HG02798 (cell line): ENCODE measurements around the gene COL13A1.

Experiments
- ATAC-seq: cut with Tn5 transposase; IDR thresholded peaks from one replicate; pipeline ENCODE4 v1.9.1; 2021; ENCODE audit warnings: mild to moderate bottlenecking; ENCODE audit not compliant: unreplicated experiment, poor library complexity

COL13A1 gene

DNA sequence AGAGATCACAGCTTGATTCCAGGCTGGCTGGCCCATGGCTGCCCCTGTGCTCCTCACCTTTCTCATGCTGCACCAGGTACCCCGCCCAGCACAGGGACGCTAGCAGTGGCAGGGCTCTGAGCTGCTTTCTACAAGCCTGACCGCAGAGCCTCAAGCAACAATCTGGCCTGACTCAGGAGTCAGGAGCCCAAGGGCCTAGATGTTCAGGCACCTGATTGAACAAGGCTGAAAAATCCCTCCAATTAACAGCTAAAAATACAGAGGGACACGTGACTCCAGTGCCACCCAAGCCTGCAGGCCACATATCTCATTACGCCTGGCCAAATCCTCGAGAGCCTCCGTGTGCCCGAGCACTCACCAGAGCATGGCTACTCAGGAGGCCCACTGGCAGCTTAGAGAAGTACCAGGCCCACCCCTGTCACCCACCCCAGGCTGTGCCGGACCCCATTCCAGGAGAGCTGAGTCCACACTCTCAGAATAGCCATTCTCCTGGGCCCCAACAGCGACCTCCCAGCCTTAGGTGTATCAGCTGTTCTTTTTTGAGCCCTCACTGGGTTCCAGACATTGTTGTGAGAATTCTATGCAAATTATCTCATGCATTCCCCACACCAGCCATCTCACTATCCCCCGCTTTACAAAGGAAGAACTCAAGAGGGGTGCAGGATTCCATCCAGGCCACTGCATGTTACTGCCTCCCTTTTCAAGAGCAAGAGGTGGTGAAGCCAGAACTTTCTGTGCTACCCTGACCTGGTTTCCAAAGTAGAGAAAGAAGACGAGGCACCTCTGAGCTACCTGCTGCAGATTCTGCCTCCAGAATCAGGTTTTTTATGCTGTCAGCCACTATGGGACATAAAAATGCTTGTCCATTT is 98.3 kb downstream of the COL13A1 start:
- no peak for ATAC-seq

DNA sequence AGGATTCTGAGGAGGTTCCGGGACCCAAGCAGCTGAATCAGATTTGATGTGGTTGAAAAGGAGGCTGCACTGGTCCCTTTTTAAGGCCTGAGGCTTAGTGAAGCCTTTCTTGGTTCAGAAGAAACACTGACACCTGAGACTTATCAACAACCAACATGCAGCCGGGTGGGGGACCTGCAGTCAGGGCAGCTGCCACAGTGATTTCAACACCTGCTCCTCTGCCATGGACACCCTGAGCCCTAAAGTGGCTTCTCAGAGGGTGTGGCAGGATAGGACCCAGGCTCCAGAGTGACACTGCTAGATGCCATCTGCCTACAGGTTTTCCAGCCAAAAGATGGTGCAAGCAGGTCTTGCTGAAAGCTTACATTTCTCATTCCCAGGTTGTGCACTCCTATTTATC is 99.3 kb downstream of the COL13A1 start:
- ATAC-seq, result no peak

- no peak for ATAC-seq
Measured at GRCh38 chr10:69901628-69902505, 100.2 kb downstream of the COL13A1 start.

- ATAC-seq, result no peak
Measured at GRCh38 chr10:69902835-69903535, 101.3 kb downstream of the COL13A1 start.

DNA sequence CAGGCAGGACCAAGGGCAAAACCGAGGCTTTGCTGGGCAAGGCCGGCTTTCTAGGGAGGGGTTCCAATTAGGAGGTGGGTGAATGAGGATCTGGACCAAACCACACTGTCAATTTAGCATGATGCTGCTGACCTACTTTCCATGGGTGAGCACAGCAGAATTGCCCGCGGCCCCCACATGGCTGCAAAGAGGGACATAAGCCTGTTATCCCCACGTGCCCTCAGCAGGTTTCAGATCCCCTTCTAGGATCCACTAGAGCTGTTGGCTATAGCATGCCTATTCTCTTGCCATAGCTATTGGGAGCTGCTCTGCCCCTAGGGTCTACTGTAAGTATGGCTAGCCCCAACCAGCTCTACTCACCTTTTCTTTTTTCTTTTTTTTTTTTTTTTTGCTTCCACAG is 102.8 kb downstream of the COL13A1 start:
- ATAC-seq, result no peak

GRCh38 chr10:69906425-69906824 is 104.7 kb downstream of the COL13A1 start:
- ATAC-seq, result no peak

- ATAC-seq, result no peak
Measured at GRCh38 chr10:69907517-69907916, 105.8 kb downstream of the COL13A1 start.

GRCh38 chr10:69908124-69908523 is 106.4 kb downstream of the COL13A1 start:
- ATAC-seq, result no peak

DNA sequence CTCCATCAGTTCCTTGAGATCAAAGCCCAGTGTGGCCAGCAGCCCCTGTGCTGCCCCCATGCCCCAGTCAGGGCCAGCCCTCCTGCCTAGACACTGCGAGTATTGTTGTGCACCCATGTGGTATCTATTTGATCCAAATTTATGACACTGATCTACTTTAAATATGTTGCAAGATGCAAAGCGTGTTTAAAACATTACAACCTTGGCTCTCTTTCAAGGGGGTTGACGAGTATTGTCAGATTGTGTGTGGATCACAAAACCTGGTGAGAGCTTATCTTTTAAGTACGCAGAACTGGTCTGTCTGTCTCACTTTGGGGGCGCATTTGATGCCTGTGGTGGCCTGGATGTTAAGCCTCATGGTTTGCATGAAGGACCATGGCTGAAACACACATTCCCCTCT is 108.9 kb downstream of the COL13A1 start:
- ATAC-seq, result no peak

GRCh38 chr10:69911613-69912528 is 110.2 kb downstream of the COL13A1 start:
- no peak for ATAC-seq

GRCh38 chr10:69912589-69912988 is 110.9 kb downstream of the COL13A1 start:
- ATAC-seq, result no peak

GRCh38 chr10:69913606-69914382 is 112.1 kb downstream of the COL13A1 start:
- ATAC-seq, result no peak

GRCh38 chr10:69914398-69915214 is 112.9 kb downstream of the COL13A1 start:
- peak; percentile 56 for ATAC-seq

DNA sequence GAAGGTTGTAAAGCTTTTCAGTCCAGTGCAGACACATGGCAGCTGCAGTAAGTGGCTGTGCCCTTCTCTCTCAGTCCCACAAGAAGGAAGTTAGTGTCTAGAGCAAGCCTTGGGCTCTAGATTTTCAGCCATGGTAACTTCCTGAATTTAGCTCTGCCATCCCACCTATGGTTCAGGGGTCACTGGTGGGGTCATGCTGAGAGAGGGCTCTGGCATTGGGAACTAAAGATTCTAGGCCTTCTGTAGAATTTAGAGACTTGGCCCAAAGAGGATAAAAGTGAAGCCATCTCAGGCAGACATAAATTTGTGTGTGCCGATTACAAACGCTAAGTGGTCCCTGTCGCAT is 113.5 kb downstream of the COL13A1 start:
- ATAC-seq, result no peak

- ATAC-seq, result no peak
Measured at GRCh38 chr10:69916118-69916517, 114.4 kb downstream of the COL13A1 start.

DNA sequence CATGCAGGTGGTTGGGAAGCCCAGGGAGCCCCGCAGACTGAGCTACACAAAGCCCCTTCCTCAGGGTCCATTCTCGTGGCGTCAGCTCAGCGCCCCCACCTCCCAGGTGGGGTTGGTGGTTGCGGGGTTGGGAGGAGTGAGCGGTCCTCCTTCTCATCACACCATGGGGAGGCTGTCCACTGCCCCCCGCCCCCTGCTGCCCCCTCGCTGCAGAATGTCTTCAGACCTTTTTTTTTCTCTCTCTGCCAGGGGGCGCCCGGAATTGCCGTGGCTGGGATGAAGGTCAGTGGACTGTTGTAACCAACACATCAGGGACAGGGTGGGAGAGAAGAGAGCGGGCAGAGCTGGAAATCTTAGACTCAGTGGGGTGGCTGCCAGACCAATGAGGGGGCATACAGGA is 116.3 kb downstream of the COL13A1 start:
- ATAC-seq, result no peak

- no peak for ATAC-seq
Measured at GRCh38 chr10:69919250-69919649, 117.5 kb downstream of the COL13A1 start.

DNA sequence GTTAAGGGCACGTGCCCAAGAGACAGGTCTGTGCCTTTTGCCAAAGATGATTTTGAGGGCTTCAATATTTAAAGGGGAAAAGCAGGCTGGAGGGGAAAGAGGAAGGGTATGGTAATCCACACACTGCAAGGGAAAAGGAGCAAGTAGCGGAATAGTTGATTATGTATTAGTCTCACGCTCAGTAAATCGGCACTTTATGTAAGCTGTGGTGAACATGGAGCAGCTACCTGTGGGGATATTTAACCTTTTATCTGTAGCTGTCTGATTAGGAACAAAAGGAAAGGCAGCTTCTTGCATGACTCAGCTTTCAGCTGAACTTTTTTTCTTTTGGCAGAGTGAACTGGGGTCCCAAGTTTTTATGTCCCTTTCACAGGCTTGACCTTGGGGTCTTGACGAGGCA is 123.4 kb downstream of the COL13A1 start:
- no peak for ATAC-seq
